Fibroblast of pulmonary artery (primary cell): Measurements from ENCODE around the gene RNU1-2.
A peak's percentile ranks its signal among the peaks of the same experiment; 100 is the strongest.
"Not testable (repeated sequence)": the region's sequence is repeated elsewhere in the genome, so short reads cannot be mapped to it uniquely, and the experiment has no call there.

ENCODE experiments used
- DNase-seq: peaks from one replicate; pipeline ENCODE4 v3.0.0-alpha.2; 2010; ENCODE audit warnings: low read depth
- H3K4me3 ChIP-seq: replicated peaks from 2 replicates; pipeline ENCODE4 v1.5.1; 2011; ENCODE audit warnings: low read depth, mild to moderate bottlenecking, control low read depth, low read length, moderate library complexity
- TF ChIP-seq, protein P1 (sequence below): IDR thresholded peaks from 2 replicates; pipeline ENCODE4 v1.5.1; 2011; ENCODE audit warnings: mild to moderate bottlenecking, control low read depth, low read length, inconsistent platforms; ENCODE audit errors: missing control alignments

RNU1-2 gene

DNA sequence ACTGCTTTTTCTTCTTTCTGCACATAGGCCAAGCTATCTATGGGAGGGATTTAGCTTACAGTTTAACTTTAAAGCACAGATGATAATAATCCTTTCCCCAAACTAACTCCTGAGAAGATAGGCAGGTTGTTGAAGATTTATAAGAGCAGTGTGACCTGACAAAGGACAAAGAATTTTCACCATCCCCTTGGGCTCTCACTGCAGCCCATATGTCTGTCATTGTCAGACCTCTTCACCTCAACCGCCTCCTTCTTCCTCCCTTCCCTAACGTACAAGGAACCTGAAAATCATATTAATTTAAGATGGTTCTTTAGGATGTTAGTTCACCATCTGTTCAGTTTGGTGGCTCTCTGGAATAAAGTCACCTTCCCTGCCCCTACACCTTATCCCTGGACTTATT is 5.0 kb downstream of the RNU1-2 start:
- no peak overlapping the region for H3K4me3 ChIP-seq
- TF ChIP-seq, protein P1, sequence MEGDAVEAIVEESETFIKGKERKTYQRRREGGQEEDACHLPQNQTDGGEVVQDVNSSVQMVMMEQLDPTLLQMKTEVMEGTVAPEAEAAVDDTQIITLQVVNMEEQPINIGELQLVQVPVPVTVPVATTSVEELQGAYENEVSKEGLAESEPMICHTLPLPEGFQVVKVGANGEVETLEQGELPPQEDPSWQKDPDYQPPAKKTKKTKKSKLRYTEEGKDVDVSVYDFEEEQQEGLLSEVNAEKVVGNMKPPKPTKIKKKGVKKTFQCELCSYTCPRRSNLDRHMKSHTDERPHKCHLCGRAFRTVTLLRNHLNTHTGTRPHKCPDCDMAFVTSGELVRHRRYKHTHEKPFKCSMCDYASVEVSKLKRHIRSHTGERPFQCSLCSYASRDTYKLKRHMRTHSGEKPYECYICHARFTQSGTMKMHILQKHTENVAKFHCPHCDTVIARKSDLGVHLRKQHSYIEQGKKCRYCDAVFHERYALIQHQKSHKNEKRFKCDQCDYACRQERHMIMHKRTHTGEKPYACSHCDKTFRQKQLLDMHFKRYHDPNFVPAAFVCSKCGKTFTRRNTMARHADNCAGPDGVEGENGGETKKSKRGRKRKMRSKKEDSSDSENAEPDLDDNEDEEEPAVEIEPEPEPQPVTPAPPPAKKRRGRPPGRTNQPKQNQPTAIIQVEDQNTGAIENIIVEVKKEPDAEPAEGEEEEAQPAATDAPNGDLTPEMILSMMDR: peak; percentile 45
- DNase-seq: peak; percentile 49

DNA sequence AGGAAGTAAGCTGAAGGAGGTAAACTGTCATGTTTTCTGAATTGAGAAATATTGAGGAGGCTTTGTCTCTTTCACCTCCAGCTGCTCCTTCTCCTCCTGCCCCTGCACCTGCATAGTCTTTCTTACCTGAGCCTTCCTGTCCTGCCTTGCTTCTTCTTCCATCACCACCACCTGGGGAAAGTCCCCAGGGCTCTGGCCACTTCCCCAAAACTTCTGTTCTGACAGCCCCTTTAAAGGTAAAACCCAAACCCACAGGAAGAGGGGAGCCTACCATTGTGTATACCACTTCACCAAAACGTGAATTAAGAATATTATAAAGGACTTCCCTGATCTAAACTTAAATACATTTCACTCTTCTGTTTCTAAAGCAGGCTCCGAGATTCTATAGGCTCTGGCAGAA is 5.6 kb downstream of the RNU1-2 start:
- H3K4me3 ChIP-seq, DNase-seq: not testable (repeated sequence)

DNA sequence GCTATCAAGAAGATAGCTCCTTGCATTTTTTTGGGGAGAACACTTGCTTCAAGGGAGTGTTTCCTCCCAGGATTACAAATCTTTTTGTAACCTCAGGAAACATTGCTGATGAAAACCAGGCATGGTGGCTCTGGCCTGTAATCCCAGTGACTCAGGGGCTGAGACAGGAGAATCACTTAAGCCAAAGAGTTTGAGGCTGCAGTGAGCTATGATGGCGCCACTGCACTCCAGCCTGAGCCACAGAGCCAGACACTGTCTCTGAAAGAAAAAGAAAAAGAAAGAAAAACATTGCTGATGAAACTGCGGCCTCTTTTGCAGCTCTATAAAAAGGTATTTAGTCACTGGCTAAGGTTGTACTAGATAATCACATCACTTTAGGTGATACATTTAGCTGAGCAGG is 7.3 kb downstream of the RNU1-2 start:
- TF ChIP-seq, protein P1: no peak
- H3K4me3 ChIP-seq: no peak overlapping the region
- DNase-seq: peak; percentile 48

DNA sequence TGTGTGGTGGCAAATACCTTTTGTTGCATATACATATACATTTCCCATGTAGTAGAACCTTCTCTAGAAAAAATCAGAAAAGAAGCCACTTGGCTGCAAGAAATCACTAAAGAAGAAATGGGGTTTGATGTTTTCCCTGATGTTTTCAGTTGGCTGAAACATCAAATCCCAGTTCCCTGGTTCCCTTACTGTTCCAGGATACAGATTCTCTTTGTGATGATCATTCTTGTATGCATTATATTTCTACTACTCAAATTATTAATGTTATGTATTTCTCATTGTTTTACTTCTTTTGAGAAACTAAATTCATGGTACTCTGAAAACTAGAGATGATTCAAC is 7.6 kb downstream of the RNU1-2 start:
- TF ChIP-seq, protein P1: no peak
- no peak for DNase-seq
- peak overlapping the region; percentile 60 for H3K4me3 ChIP-seq

DNA sequence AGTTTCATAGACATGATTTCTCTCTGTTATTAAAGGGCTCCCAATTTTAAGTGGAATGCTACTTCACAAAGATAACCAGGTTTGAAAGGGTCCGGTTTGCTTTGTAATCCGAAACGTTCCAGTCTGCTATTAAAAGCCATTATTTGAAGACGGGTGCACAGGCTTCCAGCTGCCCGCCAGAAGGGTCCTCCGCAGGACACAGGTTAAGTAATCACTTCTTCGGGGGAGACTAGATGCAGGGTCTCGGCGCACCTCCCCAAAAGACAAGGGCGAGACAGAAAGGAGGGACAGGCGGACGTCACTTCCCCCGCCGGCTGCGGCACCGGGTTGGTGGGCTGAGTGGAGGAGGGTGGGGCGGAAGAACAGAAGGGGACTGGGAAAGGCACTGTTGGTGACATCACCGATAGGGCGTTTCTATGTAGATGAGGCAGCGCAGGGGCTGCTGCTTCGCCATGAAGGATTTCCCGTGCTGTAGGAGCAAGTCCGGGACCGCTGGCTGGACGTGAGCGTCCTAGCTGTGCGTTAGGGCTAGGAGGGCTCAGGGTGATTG is 8.9 kb downstream of the RNU1-2 start:
- TF ChIP-seq, protein P1: no peak
- peak overlapping the region; percentile 60 for H3K4me3 ChIP-seq
- DNase-seq: peak; percentile 99

DNA sequence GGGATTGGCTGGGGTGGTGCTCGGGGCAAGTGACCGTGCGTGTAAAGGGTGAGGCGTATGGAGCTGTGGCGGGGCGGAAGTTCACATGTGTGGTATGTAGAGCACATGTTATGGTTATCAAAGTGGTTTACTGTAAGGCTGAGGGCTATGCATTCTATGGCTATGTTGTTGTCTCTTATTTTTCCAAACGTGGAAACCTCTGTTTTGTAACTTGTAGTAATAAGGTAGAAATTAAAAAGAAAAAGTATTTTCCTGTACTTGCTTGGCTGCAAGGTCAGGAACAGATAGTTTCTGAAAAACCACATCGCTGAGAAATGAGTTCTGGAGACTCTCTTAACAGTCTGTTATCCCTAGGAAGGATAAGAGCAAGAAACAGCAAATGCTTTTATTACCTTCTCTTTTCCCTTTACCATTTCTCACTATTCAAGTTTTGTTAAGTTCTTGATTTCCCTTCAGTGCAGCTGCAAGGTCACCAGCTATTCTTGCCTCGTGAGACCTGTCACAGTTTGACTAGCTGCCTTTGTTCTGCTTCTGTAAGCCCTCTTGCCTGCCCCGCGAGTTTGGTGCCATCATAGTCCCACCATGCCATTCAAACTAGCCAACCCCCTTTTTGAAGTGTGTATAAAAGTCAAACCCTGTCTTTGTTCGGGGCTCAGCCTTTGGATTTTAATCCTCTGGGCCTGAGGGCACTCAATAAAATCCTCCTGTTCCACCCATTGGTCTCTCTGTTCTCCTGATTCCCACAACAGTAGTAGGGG is 9.5 kb downstream of the RNU1-2 start:
- peak overlapping the region; percentile 60 for H3K4me3 ChIP-seq
- TF ChIP-seq, protein P1: no peak
- DNase-seq: peak; percentile 93

DNA sequence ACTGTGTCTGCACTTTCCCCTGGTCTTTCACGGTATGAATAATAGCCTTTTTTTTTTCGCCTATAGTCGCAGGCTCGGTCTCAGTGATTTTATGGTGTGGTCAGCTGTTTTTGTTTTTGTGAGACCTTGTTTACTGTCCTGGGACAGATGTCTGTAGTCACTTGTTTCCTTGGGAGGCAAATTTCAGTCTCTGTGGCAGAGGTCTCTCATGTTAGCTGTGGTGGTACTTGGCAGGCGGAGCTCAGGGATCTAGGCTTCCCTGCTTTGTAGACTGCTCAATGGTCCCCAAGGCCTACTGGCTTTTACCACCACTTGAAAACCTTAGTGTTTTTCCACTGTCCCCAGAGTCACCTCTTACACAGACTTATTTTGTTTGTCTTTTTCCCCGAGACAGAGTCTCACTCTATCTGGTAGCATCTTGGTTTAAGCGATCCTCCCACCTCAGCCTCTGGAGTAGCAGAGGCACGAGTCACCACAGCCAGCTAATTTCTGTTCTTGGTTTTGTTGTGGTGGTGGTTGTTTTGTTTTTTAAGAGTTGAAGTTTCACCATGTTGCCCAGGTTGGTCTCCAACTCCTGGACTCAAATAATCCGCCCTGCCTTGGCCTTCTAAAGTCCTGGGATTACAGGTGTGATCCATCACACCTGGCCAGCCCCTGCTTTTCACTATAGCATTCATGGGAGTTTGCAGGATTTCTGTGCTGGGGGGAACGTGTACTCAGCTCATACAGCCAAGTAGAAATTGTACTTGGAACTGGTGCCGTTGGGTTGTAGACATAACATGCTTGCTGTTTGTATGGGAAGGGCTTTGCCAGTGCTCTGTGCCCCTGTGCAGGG is 10.3 kb downstream of the RNU1-2 start:
- TF ChIP-seq, protein P1: no peak
- H3K4me3 ChIP-seq: no peak overlapping the region
- peak; percentile 31 for DNase-seq
